GM18511 (cell line): ENCODE measurements around the gene IDNK.

ENCODE experiments used
- ATAC-seq: cut with Tn5 transposase; IDR thresholded peaks from one replicate; pipeline ENCODE4 v1.9.1; 2021; ENCODE audit warnings: mild to moderate bottlenecking, moderate library complexity; ENCODE audit not compliant: unreplicated experiment

IDNK gene

DNA sequence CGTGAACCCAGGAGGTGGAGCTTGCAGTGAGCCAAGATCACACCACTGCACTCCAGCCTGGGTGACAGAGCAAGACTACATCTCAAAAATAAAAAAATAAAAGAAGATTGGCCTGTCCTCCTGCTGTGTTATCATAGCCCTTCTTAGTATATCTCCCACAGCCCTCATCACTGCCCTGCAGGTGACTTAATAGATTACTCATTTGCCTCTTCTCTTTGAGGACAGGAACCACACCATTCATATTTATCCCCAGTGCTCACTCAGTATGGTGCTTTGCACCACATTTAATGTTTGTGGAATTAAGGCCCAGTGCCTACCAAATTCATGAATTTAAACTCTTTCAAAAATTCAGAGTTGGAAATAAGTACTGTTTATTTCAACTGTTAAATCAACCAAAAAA lies 10.3 kb downstream of the IDNK start:
- peak; percentile 65 for ATAC-seq

DNA sequence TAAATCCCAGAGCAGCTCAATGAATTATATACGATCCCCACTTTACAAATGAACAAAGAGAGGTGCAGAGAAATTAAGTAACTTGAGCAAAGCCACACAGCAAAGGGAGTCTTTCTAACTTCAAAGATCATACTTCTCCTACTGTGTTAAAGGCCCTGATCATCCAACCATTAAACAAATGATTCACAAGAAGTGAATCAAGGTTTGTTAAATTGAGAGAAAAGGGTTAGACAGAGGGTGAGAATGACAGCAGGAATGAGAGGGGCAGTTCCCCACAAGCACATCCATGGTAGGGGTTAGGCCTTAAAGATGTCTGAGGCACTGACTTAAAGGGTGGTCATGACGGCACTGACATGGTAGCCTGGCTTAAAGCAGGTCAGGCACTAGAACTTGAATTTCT lies 10.7 kb downstream of the IDNK start:
- ATAC-seq, result no peak

DNA sequence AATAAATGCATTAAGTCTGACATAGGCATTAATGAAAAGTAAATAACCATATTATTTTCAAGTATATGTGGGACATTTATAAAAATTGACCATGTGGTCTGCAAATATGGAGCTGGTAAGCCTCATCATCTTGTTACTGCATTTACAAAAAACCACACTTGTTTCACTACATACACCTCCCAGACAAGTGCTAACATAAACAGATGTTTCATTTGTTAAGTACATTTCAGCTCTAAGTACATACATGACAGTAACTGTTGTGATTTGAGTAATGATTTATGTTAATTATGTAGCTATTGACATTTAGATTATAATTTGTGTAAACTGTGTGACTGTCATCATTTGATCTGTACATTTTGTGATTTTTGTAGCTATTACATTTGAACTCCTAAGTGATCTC lies 13.9 kb downstream of the IDNK start:
- no peak for ATAC-seq

DNA sequence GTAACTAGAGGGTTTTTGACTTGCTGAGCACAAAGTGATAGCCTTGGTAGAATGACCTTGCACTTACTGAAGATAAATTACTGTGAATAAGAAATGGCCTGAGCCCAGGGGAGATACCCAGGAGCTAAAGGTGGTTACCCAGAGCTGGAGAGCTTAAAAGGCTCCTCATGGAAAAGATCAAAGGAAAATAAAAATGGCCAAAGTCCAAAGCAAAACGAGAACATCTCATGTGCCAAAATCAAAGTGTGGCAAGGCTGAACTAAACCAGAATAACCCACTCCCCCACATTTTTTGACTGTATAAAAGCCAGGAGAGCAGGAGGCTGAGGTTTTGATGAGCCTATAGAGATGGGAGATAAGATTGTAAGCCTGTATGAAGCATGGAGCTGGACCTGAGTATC lies 14.4 kb downstream of the IDNK start:
- no peak for ATAC-seq

DNA sequence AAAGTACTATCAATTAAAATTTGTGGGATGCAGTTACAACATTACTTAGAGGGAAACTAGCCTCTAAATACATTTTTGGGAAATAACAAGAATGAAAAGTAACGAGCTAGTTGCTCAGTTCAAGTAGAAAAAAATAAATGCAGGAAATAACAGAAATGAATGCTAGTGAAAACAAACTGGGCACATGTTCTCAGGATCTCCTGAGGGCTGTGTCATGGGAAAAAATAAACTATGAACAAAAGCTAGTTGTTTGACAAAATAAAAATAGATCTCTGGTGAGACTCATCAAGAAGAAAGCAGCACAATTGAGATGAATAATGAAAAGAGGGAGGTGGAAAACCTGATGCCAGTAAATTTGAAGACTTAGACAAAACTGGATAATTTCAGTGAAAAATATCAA lies 16.3 kb downstream of the IDNK start:
- ATAC-seq, result no peak

DNA sequence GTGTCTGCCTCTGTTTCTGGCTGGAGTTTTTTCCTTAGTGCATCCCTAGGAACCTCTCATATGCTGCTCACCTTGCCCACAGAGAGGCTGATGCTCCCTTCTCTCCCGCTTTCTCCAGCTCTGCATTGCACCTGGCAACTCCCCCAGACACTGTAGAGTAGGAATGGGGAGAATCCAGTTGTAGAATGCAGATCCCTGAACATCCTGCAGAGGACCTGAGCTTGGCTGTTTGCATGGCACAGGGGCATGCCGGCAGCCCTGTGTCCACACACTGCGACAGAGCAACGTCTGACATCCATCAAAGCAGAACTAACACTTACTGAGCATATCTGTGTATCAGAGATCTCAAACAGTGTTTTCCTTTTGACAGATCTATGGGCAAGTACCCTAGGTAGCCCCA lies 19.9 kb downstream of the IDNK start:
- ATAC-seq, result no peak

DNA sequence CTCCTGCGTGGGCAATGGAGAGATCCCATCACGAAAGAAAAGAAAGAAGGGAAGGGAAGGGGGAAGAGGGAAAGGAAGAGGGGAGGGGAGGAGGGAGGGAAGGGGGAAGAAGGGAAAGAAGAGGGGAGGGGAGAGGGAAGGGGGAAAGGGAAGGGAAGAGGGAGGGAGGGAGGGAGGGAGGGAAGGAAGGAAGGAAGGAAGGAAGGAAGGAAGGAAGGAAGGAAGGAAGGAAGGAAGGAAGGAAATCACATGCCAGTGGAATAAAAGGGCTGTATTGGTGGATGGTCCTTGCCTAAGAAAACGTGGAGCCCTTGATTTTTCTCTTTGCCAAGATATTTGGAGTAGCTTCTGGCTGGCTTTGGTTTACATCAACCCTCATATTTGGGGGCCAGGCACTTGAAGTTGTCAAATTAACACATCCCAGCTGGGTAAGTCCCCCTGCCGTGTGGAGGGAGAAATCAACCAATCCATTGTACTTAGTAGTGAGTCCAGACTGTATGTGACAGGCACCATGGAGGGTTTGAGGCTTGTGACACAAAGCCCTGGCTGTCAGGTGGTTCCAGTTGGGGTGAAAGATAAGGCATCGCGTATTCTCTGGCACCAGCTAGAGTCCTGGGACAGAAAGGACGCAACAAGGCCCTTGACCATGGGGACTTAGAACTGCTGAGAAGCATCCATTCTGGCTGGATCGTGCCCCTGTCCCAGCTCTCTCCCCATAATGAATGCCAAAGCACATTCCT lies 23.7 kb downstream of the IDNK start:
- no peak for ATAC-seq

DNA sequence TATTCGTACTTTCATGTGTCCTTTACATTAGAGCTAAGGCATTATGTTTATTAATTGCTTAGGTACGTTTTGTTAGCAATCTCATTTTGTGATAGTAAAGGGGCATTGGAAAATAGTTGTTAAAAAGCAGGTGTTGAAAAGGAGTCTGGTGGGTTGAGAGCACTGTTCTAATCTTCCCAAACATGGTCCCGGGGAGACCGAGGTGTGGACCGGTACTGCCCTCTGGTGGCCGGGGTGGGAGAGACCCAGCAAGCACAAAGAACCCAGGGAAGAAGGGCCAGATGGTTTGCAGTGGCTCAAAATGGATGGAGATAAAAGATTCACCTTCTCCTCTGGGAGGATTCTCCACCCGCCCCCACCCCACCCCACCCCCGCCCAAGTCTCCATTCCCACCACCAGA lies 26.1 kb downstream of the IDNK start:
- peak; percentile 61 for ATAC-seq

DNA sequence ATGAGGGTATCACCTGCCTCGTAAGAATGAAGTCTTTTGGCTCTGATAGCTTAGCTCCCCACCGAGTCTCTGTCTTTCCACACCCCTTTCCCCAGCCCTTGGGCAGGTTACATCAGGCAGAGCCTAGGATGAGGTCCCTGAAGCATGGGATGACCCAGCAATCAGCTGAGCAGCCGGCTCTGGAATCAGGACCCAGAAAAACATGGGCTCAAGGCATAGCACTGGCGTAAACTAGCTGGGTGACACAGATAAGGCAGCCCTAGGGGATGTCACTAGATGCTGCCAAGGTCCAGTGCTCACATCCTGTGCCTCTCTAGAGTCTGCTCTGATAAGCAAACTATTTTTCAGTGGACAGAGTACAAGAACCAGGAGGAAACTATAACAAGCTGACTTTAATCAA lies 26.6 kb downstream of the IDNK start:
- ATAC-seq, result peak; percentile 16

DNA sequence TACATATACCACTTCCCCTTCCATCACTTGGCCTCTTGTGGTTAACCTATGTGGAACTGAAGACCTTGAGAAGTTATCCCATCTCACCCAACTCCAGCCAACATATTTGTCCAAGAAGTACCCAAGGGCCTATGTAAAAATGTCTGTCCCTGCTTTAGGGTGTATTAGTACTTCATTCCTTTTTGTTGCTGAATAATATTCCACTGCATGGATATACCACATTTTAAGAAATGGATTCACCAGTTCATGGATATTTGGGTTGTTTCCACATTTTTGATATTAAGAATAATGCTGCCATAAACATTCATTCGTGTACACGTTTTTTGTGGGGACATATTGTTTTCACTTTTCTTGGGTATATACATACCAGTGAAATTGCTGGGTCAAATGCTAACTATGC lies 28.6 kb downstream of the IDNK start:
- ATAC-seq, result no peak

DNA sequence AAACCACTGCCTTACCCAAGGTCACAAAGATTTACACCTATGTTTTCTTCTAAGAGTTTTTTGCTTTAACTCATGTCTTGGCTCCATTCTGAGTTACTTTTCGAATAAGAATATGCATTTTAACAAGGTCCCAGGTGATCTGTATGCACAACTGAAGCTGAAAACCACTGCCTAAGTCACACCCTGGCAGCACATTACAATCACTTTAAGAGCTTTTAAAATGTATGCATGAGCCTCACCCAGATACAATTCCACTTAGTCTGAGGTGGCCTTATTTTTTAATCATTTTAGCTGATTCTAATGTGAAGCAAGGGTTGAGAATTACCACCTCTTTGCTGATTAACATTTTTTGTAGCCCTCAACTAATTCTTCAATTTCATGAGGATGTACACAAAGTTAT lies 29.5 kb downstream of the IDNK start:
- ATAC-seq, result no peak

DNA sequence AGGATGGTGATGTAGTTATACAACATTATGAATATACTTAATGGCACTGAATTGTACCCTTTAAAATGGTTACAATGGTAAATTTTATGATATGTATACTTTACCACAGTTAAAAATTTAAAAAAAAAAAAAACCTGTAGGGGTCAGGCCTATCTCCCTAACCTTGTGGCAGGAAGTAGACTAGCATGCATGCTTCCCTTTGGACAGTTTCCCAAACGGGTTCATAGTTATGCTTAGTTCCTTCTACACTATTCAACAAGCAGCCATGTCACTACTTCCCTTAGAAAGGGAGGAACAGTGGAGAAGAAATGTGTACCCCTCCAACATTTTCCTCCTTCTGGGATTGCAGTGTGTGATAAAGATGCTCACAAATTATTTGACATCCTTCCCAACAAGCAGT lies 32.5 kb downstream of the IDNK start:
- no peak for ATAC-seq

DNA sequence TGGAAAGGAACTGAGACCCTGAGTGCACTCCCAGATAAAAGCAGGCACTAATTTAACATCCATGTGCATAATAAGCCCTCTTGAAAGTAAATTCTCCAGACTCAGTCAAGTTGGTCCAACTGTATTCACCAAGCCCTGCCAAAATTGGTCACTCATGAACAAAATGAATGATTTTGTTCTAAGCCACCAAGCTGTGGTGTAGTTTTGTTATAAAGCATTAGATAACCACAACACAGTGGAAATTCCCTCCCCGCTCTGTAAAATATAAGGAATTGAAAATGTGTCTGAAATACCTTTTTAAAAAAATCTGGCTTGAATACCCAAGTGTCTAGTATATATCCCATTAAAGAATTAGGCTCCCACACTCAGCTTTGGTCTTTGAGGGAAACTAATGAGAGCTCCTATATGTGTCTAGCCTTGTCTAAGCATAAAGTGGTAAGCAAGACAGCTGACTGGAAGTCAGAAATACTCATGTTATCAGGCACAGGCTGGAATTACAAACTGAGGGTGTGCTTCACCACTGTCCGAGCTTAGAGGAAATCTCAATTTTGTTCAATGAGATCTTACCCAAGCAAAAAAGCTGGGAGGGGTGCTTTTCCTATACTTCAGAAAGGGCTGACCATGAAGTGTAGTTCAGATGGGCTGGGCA lies 33.2 kb downstream of the IDNK start:
- ATAC-seq, result peak; percentile 82

DNA sequence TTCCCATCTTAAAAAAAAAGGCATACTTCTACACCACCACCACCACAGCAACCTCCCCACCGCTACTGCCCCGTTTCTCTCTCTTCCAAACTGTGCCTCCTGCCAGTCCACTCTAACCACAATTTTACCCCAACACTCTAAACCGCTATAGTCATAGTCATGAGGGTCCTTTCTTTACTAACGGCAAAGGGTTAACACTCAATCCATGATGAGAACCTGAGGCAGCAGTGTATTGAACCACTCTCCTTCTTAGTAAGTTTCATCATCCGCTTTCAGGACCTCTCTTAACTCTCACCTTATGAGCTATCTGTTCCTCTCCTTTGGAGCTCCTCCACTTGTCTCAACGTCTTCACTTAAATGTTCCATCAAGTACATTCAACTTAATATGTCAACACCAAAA lies 34.0 kb downstream of the IDNK start:
- ATAC-seq, result no peak

DNA sequence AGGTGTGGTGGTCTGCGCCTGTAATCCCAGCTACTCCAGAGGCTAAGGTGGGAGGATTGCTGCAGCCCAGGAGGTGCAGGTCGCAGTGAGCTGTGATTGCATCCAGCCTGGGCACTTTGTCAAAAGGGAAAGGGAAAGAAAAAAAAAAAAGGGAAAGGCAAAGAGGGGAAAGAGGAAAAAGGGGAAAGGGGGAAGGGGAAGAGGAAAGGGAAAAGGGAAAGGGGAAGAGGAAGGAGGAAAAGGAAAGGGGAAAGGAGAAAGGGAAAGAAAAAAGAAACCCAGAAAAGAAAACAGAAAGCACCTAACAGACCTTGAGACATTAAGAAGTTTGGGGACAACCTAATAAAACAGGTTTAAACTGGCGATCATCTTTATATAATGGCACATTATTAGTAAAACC lies 40.0 kb downstream of the IDNK start:
- ATAC-seq, result no peak

DNA sequence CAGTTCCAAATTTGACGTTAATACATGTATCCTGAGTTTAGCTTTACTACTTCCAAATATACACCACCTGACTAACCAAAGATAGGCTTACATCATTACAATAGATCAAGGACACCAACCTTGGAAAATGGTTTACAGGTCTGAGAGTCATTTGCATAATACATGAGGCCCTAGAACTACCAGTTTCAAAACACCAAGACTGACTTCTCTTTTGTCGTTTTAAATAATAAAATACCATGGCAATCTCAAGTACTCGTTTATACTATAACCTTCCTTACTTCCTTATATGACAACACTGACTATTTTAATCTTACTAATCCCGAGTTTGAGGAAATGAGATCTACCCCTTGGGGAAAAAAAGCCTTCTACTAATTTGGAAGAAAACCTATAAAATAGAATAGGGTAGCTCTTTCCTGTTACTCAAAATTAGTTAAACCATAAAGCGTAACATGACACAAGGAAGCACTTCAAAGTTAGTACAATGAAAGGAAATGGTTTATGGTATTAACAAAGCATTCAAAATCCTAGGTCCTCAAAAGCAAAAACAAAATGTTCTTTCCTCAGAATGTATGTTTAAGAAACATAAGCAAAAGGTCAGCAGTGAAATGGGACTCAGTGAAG lies 42.7 kb downstream of the IDNK start:
- peak; percentile 89 for ATAC-seq

DNA sequence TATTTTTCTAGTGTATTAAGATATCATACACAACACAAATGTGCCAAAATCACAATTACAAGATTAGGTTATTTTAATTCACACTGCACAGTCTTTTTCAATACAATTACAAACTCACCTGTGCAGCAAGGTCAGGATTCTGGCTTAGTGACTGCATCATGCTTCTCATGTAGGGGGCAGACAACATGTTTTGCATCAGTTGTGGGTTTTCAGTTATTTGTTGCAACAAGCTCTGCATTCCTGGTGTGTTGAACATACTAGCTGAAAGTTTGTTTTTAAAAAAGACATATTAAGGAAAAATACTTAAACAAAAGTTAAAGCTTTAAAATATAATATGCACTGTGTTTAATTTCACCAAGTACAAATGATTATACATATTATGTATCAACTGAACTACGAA lies 46.1 kb downstream of the IDNK start:
- ATAC-seq, result no peak

DNA sequence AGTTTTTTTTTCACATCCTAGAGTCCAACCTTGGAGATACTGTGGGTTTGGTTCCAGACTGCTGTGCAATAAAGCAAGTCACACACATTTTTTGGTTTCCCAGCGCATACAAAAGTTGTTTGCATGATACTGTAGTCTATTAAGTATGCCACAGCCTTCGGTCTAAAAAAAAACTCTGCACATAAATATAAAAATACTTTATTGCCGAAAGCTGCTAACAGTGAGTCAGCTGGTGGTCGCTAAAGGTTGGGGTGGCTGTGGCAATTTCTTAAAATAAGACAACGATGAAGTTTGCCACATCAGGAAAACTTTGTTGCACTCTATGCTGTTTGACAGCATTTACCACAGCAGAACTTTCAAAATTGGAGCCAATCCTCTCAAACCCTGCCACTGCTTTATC lies 47.4 kb downstream of the IDNK start:
- ATAC-seq, result no peak

DNA sequence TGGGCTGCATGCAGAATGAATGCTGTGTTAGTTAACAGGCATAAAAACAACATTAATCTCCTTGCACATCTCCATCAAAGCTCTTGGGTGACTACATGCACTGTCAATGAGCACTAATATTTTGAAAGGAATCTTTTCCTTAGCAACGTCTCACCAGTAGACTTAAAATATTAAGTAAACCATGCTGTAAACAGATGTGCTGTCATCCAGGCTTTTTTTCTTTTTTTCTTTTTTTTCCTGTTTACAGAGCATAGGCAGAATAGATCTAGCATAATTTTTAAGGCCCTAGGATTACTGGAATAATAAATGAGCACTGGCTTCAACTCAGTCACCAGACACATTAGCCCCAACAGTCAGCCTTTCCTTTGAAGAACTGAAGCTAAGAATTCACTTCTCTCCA lies 48.5 kb downstream of the IDNK start:
- no peak for ATAC-seq

DNA sequence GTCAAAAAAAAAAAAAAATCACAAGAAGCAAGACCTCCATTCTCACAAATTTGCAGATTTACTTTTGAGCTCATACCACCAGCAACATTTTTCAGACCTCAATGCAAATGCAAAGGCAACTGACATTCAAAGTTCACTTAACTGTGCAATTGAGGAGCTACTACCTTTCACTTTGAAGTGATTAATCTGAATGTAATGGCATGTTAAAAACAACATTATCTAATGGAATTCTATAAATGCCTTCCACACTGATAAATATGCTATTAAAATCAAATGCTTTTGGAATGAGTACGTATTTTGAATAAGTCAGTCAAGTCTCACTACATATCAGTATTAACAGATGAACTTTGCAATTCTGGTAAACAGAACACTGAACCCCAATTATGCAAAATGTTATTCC lies 52.5 kb downstream of the IDNK start:
- ATAC-seq, result no peak

DNA sequence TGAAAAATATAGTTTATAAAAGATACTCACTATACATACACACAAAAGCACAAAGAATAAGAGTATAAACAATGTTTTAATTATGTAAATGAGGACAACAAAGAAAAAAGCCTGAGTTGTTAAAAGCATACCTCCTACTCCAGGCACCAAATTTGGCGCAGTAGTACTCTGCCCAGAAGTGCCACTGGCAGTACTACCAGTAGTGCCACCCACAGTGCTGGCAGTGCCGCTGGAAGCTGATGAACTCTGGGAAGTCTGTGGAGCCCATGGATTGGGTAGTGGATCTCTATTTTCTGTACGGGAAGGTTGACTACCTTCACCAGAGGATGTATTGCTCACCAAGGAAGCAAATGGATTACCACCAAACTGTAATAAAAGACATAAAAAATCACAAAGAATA lies 54.7 kb downstream of the IDNK start:
- ATAC-seq, result no peak

DNA sequence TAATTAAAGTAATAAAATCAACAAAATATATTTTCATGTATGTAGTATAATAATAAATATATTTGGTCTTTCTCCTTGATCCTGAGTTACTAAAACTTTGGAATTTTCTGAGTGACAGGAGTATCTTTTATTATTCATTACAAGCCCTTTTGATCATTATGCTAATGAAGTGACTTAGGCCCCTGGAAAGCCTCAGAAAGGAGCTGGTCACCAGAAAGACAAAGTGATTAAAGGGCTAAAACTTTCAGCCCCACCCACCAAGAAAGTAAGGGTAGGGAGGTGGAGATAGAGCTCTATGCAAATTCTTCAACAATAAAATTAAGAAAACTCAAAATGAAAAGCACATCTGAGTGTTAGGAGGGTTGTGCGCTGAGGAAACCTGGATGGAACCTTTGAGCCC lies 57.3 kb downstream of the IDNK start:
- ATAC-seq, result no peak

DNA sequence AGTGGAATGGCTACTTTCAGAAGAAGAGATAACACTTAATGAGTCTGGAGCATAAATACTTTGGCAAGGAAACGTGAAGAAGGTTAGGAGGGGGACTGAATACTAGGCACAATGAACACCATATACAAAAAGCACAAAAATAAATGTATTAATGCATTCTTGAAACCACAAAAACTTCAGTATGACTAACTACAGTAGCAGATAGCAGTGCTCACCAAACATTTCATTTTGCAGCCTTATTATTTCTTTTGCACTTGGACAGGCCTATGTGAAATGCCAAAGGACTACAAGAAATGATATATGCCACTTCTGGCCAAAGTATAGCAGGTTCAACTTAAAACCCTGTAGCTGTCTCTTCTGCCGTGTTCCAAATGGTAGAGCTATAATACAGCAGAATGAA lies 58.5 kb downstream of the IDNK start:
- no peak for ATAC-seq
